ENCODE results near the gene STIL. TPM values are rescaled to one million over a fixed set of nuclear protein-coding genes. Genes with fewer than 3 reads are reported as not detected.

STIL gene
- total RNA-seq, 4 donors from 2014 or later: under 0.01 to 13.0 (median 1.9) TPM

DNA sequence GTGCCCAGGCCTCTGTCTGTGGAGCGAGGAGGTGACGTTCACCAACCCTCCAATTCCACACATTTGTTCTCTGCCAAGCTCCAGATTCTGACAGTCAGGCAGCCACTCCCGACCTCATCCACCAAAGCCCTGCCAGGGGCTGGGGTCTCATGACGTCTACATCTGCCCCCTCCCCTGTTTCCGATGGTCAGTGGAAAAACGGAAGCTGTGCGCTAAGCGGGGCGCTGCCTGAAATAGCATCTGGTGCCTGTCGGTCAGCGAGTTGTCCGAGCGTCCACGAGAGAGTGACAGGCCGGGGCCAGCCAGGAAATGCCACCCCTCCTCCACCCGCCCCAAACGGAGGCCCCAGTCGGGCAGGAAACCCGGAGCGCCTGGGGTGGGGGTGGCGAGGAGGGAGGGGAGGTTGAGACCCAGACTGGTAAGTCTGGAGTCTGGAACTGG, 78.7 kb downstream of the STIL start:
- no peak overlapping the region for H3K27ac ChIP-seq
- H3K9me3 ChIP-seq: no peaks in the 10 kb centered on the region
- peaks cover 14 to 30% of the 10 kb centered on the region in 2 donors for H3K27me3 ChIP-seq
- no peak for TF ChIP-seq POLR2A (IDR thresholded peaks at IDR 0.05)
- TF ChIP-seq, protein P1, sequence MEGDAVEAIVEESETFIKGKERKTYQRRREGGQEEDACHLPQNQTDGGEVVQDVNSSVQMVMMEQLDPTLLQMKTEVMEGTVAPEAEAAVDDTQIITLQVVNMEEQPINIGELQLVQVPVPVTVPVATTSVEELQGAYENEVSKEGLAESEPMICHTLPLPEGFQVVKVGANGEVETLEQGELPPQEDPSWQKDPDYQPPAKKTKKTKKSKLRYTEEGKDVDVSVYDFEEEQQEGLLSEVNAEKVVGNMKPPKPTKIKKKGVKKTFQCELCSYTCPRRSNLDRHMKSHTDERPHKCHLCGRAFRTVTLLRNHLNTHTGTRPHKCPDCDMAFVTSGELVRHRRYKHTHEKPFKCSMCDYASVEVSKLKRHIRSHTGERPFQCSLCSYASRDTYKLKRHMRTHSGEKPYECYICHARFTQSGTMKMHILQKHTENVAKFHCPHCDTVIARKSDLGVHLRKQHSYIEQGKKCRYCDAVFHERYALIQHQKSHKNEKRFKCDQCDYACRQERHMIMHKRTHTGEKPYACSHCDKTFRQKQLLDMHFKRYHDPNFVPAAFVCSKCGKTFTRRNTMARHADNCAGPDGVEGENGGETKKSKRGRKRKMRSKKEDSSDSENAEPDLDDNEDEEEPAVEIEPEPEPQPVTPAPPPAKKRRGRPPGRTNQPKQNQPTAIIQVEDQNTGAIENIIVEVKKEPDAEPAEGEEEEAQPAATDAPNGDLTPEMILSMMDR (IDR thresholded peaks at IDR 0.05): no peak
- H3K4me3 ChIP-seq: no peak overlapping the region
- intact Hi-C loops (cut with DNase I; ENCODE audit: low total_unique reads): no loop called here
- H3K4me1 ChIP-seq: peaks cover 0 to 13% of the 10 kb centered on the region in 2 donors
- H3K36me3 ChIP-seq: no peaks in the 10 kb centered on the region
- DNase-seq: no peak

DNA sequence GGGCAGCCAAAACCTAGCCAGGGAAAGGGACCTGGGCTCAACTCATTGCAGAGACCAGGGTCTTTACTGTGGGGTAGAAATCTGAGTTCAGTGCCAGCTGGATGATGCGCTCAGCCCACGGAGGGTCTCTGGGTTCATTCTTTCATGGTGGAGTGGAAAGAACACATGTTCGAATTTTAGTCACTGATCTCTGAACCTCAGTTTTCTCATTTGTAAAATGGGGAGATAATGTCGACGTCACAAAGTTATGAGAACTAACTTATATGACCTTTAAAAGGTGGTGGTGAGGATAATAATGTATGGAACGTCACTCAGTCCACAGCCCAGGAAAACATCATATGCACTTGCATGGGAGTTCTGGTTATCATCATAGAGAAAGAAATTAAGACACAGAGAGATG, 80.8 kb downstream of the STIL start:
- H3K9me3 ChIP-seq: no peaks in the 10 kb centered on the region
- no peak overlapping the region for H3K27ac ChIP-seq
- H3K4me3 ChIP-seq: no peak overlapping the region
- TF ChIP-seq, protein P1 (IDR thresholded peaks at IDR 0.05): no peak
- no peak for TF ChIP-seq POLR2A (IDR thresholded peaks at IDR 0.05)
- H3K27me3 ChIP-seq: peaks cover 15 to 51% of the 10 kb centered on the region in 2 donors
- no peaks in the 10 kb centered on the region for H3K36me3 ChIP-seq
- intact Hi-C loops (cut with DNase I; ENCODE audit: low total_unique reads): no loop called here
- DNase-seq: no peak
- H3K4me1 ChIP-seq: peaks cover 0 to 13% of the 10 kb centered on the region in 2 donors

DNA sequence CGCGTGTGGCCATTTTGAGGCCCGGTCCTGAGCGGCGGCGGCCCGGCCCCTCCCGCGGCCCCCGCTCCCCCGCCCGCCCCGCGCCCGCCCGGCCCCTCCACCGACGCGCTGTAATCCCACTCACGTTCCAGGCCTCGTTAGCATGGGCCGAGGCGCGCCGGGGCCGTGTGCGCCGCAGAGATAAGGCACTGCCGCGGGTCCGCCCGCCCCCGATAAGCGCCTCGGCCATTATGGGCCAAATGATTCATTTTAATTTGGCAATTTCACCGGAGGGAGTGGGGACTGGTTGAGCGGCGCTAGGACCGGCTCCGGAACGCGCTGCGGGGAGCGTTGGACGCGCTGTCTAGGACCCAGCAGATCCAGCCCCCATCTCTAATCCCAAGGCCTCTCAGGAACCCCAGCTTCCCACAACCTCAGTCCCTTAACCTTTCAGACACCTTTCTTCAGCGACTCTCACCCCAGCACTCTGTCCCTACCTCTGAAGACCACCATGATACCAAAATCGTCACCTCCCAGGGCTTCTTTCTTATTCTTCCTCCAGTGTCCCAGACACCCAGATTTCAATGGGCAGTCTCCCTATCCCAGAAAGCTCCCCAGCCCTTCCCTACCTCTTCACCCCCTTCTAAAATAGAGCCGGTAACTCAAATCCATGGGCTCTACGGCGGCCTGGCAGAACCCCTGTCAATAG, 81.6 kb downstream of the STIL start, which contains the start of gene TAL1:
TSS of gene TAL1 (minus strand) at position 39 of the 688 bp plus-strand sequence. CDS start 6,337 bp downstream, outside the sequence.
- Histone ChIP-seq H3K4me3 (peak within 1 kb of the TSS; percentile 20 to 27), H3K27ac (peak within 1 kb of the TSS; percentile 69 to 71), H3K9me3 (no peaks in the 10 kb centered on the region), H3K27me3 (peaks cover 15 to 60% of the 10 kb centered on the region in 2 donors), H3K36me3 (no peaks in the 10 kb centered on the region), H3K4me1 (peaks cover 0 to 13% of the 10 kb centered on the region in 2 donors)
- intact Hi-C loops (cut with DNase I; ENCODE audit: low total_unique reads): no loop called here
- DNase-seq: no peak
- TF ChIP-seq, protein P1 (IDR thresholded peaks at IDR 0.05): no peak
- TF ChIP-seq POLR2A (IDR thresholded peaks at IDR 0.05): no peak

DNA sequence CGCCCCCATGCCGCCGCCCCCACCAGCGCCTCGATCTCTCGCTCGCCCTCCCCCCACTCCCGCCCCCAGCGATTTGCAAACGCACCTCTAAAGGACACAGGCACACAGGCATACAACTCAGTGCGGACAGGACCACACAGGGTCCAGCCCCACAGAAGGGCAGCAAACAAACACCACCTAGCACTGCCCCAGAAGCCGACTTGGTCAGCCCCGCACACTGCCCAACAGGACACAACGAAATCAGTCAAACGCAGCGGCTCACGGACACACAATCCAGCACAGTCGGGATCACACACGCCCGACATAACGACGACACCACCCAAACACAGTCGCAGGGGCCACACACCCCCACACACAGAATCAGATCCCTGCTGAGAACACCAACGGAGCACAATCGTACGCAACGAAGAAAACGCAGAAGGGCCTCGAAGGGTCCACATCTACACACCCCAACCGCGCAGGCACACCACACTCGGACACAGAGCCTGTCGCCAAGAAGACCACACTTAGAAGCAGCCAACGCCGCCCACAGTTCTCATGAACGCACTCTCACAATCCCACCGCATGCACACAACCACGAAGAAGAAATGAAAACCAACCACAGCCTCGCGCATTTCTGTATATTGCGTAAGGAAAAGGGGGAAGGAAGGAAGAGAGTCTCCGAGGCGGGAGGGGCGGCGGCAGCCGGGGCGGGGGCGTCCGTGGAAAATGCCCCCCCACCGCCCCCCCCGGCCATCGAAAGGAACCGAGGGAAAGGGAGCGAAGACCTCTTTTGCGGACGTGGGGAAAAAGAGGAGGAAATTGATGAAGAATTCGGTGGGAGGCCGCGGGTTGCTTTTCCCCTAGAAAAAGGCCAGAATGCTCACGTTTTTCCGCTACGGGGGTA, 82.4 kb downstream of the STIL start:
- no peaks in the 10 kb centered on the region for H3K36me3 ChIP-seq
- TF ChIP-seq POLR2A (IDR thresholded peaks at IDR 0.05): peak; percentile 7 to 31
- TF ChIP-seq, protein P1 (IDR thresholded peaks at IDR 0.05): no peak
- H3K4me3 ChIP-seq: peak overlapping the region; percentile 20 to 27
- intact Hi-C loops (cut with DNase I; ENCODE audit: low total_unique reads): no loop called here
- peak overlapping the region; percentile 69 to 71 for H3K27ac ChIP-seq
- no peaks in the 10 kb centered on the region for H3K9me3 ChIP-seq
- H3K4me1 ChIP-seq: peaks cover 0 to 13% of the 10 kb centered on the region in 2 donors
- DNase-seq: no peak
- peaks cover 15 to 65% of the 10 kb centered on the region in 2 donors for H3K27me3 ChIP-seq
